Measurements from ENCODE around the gene NUDT15.

GRCh38 chr13:48069573-48069972 is 32.0 kb downstream of the NUDT15 start:
- TF ChIP-seq CTCF (IDR thresholded peaks at IDR 0.05; ENCODE audit: insufficient read depth, low read length, poor library complexity, severe bottlenecking) (no peak), EZH2phosphoT487 (conservative IDR thresholded peaks at IDR 0.05; ENCODE audit: low read length) (no peak)
